HepG2 (cell line): ENCODE measurements around the gene DTNB. TPM values are rescaled to one million over a fixed set of nuclear protein-coding genes. Genes with fewer than 3 reads are reported as not detected.

Experiments used
- NFE2L1 ChIP-seq: sonication (generic); formaldehyde crosslinking; IDR thresholded peaks from 2 replicates; pipeline ENCODE4 v1.4.0; 2020; ENCODE audit warnings: missing genetic modification reagents, mild to moderate bottlenecking, borderline replicate concordance
- RCOR2 ChIP-seq: IDR thresholded peaks from 2 replicates; pipeline ENCODE4 v1.6.1; 2016; ENCODE audit warnings: missing biosample characterization, missing genetic modification reagents
- SRF ChIP-seq: IDR thresholded peaks from 2 replicates; pipeline ENCODE4 v1.6.1; 2011; ENCODE audit warnings: mild to moderate bottlenecking, low read depth, low read length, moderate library complexity
- ZSCAN31 ChIP-seq: sonication (generic); formaldehyde crosslinking; IDR thresholded peaks from 2 replicates; pipeline ENCODE4 v1.5.0; 2020; ENCODE audit warnings: low read depth, mild to moderate bottlenecking, missing genetic modification reagents
- polyA plus RNA-seq, 8 experiments: library from polyadenylated mRNA; depleted of rRNA in 3 of 8; stranded (reverse) in 7 of 8; unstranded in 1 of 8; fragments of >200 nt; fragmentation: Illumina TruSeq in 4 of 8; extraction: Trizol in 4 of 8; gene quantifications; 2 replicates each; pipeline versions ENCODE4 v1.2.1 to v1.2.3, GENCODE V29; 2011 to 2016; ENCODE audit warnings: low read depth in 4 of 8, missing spikeins in 1 of 8, mixed read lengths in 1 of 8; ENCODE audit not compliant: insufficient read depth in 1 of 8
- total RNA-seq, 5 experiments: library from RNA; depleted of rRNA; stranded (reverse); fragments of >200 nt; fragmentation: Illumina TruSeq; extraction: Trizol; gene quantifications; 2 replicates each; pipeline ENCODE4 v1.2.3, GENCODE V29; 2016; ENCODE audit warnings: low read depth in 1 of 5
- TF ChIP-seq, protein P1 (sequence below): sonication (generic); formaldehyde crosslinking; IDR thresholded peaks from 2 replicates; pipeline ENCODE4 v1.4.0; 2020; ENCODE audit warnings: missing genetic modification reagents
- TF ChIP-seq, protein P2 (sequence below): sonication (generic); formaldehyde crosslinking; IDR thresholded peaks from 2 replicates; pipeline ENCODE4 v1.4.0; 2020; ENCODE audit warnings: missing genetic modification reagents; ENCODE audit errors: not compliant biosample characterization
- TF ChIP-seq, protein P3 (sequence below): sonication (generic); formaldehyde crosslinking; IDR thresholded peaks from 2 replicates; pipeline ENCODE4 v1.4.0; 2020; ENCODE audit warnings: missing genetic modification reagents

DTNB gene
- total and polyA plus RNA-seq, 2 of the 13 experiments (the other 11 are each of a cell fraction or from before 2014, with no cell fraction given): 14.4 to 23.9 TPM

- TF ChIP-seq SRF (no peak), NFE2L1 (CRISPR knock-in tag) (no peak), RCOR2 (CRISPR knock-in tag) (no peak), ZSCAN31 (CRISPR knock-in tag) (no peak)
- TF ChIP-seq, protein P1, sequence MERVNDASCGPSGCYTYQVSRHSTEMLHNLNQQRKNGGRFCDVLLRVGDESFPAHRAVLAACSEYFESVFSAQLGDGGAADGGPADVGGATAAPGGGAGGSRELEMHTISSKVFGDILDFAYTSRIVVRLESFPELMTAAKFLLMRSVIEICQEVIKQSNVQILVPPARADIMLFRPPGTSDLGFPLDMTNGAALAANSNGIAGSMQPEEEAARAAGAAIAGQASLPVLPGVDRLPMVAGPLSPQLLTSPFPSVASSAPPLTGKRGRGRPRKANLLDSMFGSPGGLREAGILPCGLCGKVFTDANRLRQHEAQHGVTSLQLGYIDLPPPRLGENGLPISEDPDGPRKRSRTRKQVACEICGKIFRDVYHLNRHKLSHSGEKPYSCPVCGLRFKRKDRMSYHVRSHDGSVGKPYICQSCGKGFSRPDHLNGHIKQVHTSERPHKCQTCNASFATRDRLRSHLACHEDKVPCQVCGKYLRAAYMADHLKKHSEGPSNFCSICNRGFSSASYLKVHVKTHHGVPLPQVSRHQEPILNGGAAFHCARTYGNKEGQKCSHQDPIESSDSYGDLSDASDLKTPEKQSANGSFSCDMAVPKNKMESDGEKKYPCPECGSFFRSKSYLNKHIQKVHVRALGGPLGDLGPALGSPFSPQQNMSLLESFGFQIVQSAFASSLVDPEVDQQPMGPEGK (CRISPR knock-in tag): no peak
- TF ChIP-seq, protein P2, sequence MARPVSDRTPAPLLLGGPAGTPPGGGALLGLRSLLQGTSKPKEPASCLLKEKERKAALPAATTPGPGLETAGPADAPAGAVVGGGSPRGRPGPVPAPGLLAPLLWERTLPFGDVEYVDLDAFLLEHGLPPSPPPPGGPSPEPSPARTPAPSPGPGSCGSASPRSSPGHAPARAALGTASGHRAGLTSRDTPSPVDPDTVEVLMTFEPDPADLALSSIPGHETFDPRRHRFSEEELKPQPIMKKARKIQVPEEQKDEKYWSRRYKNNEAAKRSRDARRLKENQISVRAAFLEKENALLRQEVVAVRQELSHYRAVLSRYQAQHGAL (CRISPR knock-in tag): no peak
- TF ChIP-seq, protein P3, sequence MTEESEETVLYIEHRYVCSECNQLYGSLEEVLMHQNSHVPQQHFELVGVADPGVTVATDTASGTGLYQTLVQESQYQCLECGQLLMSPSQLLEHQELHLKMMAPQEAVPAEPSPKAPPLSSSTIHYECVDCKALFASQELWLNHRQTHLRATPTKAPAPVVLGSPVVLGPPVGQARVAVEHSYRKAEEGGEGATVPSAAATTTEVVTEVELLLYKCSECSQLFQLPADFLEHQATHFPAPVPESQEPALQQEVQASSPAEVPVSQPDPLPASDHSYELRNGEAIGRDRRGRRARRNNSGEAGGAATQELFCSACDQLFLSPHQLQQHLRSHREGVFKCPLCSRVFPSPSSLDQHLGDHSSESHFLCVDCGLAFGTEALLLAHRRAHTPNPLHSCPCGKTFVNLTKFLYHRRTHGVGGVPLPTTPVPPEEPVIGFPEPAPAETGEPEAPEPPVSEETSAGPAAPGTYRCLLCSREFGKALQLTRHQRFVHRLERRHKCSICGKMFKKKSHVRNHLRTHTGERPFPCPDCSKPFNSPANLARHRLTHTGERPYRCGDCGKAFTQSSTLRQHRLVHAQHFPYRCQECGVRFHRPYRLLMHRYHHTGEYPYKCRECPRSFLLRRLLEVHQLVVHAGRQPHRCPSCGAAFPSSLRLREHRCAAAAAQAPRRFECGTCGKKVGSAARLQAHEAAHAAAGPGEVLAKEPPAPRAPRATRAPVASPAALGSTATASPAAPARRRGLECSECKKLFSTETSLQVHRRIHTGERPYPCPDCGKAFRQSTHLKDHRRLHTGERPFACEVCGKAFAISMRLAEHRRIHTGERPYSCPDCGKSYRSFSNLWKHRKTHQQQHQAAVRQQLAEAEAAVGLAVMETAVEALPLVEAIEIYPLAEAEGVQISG: no peak
Measured at GRCh38 chr2:25557179-25558036, 116.0 kb downstream of the DTNB start (continued).
